Breast epithelium (tissue), 3 donors: ENCODE results near the gene PDGFA.

Source experiments
- POLR2A ChIP-seq: fragments of 450-650 bp; IDR thresholded peaks from one replicate; pipeline ENCODE4 v1.6.1; 2016; ENCODE audit warnings: antibody characterized with exemption, mild to moderate bottlenecking, moderate library complexity
- POLR2AphosphoS5 ChIP-seq, 3 donors: sonication (generic); formaldehyde crosslinking; IDR thresholded peaks; one replicate each; pipeline ENCODE4 v1.6.1; 2017; ENCODE audit warnings: antibody characterized with exemption in 3 of 3
- TF ChIP-seq, protein P1 (sequence below), 3 donors: fragments of 450-650 bp; IDR thresholded peaks; one replicate each; pipeline ENCODE4 v1.5.1; 2016 to 2017; ENCODE audit warnings: antibody characterized with exemption in 3 of 3, mild to moderate bottlenecking in 3 of 3, moderate library complexity in 3 of 3

- TF ChIP-seq, protein P1, sequence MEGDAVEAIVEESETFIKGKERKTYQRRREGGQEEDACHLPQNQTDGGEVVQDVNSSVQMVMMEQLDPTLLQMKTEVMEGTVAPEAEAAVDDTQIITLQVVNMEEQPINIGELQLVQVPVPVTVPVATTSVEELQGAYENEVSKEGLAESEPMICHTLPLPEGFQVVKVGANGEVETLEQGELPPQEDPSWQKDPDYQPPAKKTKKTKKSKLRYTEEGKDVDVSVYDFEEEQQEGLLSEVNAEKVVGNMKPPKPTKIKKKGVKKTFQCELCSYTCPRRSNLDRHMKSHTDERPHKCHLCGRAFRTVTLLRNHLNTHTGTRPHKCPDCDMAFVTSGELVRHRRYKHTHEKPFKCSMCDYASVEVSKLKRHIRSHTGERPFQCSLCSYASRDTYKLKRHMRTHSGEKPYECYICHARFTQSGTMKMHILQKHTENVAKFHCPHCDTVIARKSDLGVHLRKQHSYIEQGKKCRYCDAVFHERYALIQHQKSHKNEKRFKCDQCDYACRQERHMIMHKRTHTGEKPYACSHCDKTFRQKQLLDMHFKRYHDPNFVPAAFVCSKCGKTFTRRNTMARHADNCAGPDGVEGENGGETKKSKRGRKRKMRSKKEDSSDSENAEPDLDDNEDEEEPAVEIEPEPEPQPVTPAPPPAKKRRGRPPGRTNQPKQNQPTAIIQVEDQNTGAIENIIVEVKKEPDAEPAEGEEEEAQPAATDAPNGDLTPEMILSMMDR (IDR thresholded peaks at IDR 0.05) = no peak
- TF ChIP-seq POLR2AphosphoS5 (IDR thresholded peaks at IDR 0.05) (no peak), POLR2A (no peak)
These were observed 48.6 kb upstream of the PDGFA start for GRCh38 chr7:568031-568951.
